NCI-H146 treated with DMSO at 0.1 percent for 48 hours (cell line): Measurements from ENCODE around the gene IL22RA1.

Source experiments
- DNase-seq: peaks from one replicate; lab custom pipeline; 2025; ENCODE audit not compliant: unreplicated experiment; lab: John Stamatoyannopoulos, UW

Gene IL22RA1

GRCh38 chr1:24142546-24143534 lies at the start of gene IL22RA1:
IL22RA1 (minus strand) TSS chr1:24143140; CDS start chr1:24143082, 58 bp downstream.
- no peak for DNase-seq

- no peak for DNase-seq
These were observed 48.9 kb upstream of the IL22RA1 start for GRCh38 chr1:24191860-24192259.

GRCh38 chr1:24190983-24191461 lies 48.1 kb upstream of the IL22RA1 start:
- DNase-seq: no peak

DNA sequence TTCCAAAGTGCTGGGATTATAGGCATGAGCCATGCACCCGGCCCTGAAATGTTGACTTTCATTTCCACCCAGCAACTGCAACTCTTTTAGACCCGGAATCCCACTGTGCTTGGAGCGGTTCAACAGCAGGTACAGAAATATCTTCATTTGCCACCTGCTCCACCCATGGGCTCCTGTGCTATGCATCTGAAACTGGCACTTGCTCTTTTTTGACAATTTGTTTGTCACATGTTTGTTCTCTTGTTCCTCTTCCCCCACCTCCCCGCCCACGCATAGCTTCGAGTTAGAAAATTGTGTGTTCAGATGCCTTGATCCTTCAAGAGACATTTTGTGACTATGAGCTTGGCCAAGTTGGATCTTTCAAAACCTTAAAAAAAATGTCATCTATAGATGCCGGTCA lies 46.6 kb upstream of the IL22RA1 start:
- DNase-seq: no peak

- DNase-seq: peak; percentile 51
These were observed 44.3 kb upstream of the IL22RA1 start, which contains the start of gene IFNLR1 for GRCh38 chr1:24186993-24187790. IFNLR1 (minus strand) TSS chr1:24187289; CDS start chr1:24187248, 41 bp downstream.

DNA sequence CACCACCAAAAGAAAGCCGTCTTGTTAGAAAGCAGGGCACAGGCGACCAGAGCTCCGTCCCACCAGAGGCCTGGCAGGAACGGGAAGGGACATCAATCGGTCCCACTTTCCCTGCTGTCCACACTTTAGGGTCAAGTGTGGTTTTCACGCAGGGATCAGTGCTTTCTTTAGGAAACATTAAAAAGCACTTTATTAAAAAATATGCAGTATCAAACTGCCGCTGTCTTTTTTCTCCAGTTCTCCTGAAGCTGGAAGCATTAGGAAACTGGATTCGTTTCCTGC lies 43.7 kb upstream of the IL22RA1 start:
- no peak for DNase-seq

- DNase-seq: no peak
These were observed 43.2 kb upstream of the IL22RA1 start for GRCh38 chr1:24186031-24186710.

GRCh38 chr1:24185076-24185475 lies 42.1 kb upstream of the IL22RA1 start:
- no peak for DNase-seq

DNA sequence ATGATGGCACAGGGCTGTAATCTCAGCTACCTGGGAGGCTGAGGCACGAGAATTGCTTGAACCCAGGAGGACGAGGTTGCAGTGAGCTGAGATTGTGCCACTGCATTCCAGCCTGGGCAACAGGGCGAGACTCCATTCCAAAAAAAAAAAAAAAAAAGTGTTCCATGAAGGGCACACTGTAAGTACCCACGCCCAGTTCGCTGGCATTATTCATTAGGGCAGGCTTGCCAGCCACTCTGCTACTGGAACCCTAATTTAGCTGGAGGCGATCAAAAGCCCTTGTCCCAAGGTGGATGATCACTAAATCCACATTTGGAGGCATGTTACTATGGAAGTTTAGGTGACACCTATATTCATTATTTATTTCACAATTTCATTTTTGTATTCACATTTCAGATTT lies 39.1 kb upstream of the IL22RA1 start:
- DNase-seq: no peak

DNA sequence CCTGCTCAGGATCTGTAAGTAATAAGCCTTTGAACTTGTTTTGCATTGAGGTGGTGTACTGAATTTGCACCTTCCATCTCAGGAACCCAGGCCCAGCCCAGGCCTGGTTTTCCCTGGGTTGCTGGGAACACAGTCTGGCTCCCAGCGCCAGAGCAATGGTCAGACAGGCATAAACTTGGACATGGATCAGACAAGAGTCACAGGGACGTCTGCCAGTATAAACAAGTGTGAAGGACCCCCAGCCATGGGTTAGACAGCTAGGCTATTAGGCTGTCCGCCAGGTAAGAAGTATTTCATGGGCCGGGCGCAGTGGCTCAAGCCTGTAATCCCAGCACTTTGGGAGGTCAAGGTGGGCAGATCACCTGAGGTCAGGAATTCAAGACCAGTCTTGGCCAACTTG lies 38.7 kb upstream of the IL22RA1 start:
- no peak for DNase-seq

DNA sequence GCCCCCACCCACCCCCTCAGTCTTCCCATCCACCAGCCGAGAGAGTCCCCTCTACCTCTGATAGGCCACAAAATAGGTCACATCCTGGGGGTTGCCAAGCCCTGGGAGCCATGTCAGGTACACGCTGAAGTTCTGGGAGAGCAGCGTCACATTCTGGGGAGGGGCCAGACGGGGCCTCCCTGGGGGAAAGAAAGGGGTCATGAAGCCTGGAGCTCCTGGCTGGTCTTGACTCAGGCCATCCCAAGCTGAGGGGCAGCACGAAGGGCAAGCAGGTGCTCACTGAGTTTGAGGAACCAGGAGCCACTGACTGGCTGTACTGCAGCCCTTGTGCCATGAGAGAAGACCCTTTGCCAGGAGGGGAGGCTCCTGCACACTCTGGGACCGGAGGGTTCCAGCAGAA lies 37.7 kb upstream of the IL22RA1 start:
- DNase-seq: no peak

- no peak for DNase-seq
These were observed 36.4 kb upstream of the IL22RA1 start for GRCh38 chr1:24179251-24179840.

DNA sequence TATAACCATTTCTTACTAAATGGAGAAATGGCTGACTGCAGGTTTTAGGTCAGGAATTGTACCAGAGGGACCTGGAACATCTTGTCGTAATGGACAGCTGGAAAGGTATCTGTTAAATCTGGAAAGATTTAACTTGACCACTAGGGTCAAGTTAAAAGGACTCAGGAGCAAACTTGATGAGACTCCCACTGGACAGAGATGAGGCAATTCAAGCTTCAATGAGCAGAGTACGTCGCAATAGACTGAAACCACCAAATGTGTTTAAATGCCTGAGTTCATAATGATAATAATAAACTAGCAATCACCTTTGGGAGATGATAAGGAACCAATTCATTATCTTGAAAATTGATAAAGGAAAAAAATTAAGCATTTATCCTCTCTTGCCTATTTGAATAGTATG lies 35.5 kb upstream of the IL22RA1 start:
- DNase-seq: no peak

GRCh38 chr1:24177161-24177560 lies 34.2 kb upstream of the IL22RA1 start:
- DNase-seq: no peak

- DNase-seq: no peak
These were observed 32.3 kb upstream of the IL22RA1 start for GRCh38 chr1:24175033-24175755.

DNA sequence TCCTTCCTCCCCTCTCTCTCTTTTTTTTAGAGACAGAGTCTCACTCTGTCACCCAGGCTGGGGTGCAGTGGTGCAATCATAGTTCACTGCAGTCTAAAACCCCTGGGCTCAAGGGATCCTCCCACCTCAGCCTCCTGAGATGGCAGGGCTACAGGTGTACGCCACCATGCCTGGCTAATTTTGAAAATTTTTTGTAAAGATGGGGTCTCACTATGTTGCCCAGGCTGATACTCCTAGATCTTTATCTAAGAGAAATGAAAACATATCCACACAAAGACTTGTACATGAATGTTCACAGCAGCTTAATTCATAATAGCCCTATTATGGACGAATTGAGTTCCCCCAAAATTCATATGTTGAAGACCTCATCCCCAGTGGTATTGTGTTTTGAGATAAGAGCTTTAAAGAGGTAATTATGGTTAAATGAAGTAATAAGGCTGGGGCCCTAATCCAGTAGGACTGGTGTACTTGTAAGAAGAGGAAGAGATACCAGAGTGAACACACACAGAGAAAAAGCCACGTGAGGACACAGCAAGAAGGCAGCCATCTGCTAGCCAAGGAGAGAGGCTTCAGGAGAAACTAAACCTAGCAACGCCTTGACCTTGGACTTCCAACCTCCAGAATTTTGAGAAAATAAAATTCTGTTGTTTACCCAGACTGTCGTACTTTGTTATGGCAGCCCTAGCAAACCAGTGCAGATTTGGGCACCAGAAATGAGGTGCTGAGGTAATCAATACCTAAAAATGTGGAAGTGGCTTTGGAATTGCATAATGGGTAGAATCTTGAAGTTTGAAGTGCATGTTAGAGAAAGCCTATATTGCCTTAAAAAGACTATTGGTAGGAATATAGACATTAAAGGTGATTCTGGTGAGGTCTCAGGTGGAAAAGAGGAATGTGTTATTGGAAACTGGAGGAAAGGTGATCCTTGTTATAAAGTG lies 31.0 kb upstream of the IL22RA1 start:
- DNase-seq: no peak

GRCh38 chr1:24172598-24172997 lies 29.7 kb upstream of the IL22RA1 start:
- DNase-seq: no peak

- no peak for DNase-seq
These were observed 26.3 kb upstream of the IL22RA1 start for GRCh38 chr1:24169286-24169685.

DNA sequence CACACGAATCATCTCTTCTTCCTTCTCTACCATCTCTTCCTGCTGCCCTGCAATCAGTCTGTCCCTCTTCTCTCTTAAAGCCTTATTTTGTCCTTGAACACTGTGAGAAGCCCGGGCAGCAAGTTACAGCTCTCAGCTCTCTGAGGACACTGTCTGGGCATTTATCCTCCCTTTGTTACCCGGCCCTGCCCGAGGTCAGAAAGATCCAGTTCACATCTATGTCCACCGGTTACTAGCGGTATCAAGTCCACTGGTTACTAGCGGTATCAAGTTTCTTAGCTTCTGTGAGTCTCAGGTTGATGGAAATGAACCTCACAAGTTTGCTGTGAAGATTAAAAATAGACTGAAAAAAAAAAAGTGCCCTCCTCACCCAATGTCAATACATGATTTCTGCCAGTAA lies 25.3 kb upstream of the IL22RA1 start:
- no peak for DNase-seq
